ENCODE data around the gene ARHGEF26. TPM values are rescaled to one million over a fixed set of nuclear protein-coding genes. Genes with fewer than 3 reads are reported as not detected.

The ARHGEF26 gene
- total RNA-seq, 1 donor from 2014 or later, result 23.9 TPM

DNA sequence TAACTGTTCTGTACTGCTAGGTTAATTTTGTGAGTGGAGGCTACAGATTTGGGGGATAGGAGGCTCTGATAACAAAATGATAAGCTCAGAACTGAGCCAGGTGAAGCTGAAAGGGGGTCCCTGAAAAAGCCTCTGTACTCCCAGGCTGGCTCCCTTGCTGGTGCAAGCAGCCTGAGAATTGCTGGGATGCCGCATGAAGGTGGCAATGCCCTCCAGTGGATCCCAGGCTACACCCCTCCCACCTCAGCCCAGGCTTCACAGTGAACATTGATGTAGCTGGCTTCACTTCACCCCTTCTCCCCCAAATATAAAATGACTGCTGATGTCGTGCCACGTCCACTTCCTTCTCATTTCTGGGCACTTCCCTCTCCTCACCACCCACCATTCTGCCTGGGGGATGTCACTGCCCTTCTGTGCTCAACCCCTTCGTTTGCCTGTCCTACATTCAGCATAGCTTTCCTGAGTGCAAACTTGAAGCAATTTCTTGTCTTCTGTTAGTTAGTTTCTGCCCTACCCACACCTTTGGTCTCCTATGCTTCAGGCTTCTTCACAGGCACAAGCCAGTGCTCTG is 9.7 kb upstream of the ARHGEF26 start:
- ATAC-seq (no peak), DNase-seq (ENCODE audit: low spot score) (no peak)
- intact Hi-C loops (cut with DNase I), result no loop called here

DNA sequence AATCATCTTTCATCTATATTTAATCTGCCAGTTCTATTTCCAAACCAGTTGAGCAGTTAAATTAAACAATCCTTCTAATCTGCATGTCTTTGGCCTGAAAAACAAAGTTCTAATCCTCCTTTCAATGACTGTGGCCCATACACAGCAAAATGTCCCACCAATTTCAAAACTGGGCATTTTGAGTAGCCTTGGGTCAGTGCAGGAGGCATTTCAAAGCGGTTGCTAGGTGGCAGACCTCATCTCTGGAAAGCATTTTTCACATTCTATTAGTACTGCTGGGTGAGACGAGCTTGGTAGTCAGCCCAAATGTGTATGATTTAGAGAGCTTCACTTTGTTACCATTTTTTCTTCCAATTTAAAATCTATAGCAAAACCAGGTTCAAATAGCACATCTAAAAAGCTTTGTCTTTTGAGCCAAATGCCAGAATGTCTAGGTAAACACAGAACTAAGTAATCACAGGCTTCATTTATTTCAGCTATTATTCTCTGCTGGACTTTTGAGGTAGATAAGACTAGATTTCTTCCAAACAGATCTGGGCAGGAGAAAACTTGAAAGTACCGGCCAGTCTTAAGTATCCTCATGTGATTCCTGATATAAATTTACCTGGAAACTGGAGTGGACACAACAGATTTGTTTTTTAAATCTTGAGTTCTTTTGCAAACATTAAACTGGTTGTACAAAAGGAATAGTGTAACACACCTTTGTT is 8.9 kb upstream of the ARHGEF26 start:
- ATAC-seq, result no peak
- intact Hi-C loops (cut with DNase I), result no loop called here
- no peak for DNase-seq (ENCODE audit: low spot score)

DNA sequence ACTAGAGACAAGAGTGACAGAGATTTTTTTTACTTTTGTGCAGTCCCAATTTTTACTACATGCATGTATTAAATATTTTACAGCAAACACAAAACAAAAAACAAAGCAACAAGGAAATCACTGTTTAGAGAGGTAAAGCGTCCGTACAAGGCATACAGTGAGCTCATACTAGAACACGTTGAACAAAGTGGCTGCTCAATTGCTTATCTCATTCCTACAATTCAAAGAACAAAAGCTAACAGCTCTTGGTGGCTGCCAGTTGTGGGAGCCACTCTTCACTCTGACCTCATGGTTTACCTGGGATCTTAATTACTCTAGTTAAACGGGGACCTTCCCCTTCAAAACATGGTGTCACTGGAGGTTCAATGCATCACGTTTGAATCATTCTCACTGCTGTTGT is 7.6 kb upstream of the ARHGEF26 start:
- ATAC-seq (no peak), DNase-seq (ENCODE audit: low spot score) (no peak)
- intact Hi-C loops (cut with DNase I), result no loop called here

- intact Hi-C loops (cut with DNase I), result no loop called here
- no peak for ATAC-seq
- DNase-seq (ENCODE audit: low spot score), result no peak
Measured at GRCh38 chr3:154115332-154115731, 5.9 kb upstream of the ARHGEF26 start.

DNA sequence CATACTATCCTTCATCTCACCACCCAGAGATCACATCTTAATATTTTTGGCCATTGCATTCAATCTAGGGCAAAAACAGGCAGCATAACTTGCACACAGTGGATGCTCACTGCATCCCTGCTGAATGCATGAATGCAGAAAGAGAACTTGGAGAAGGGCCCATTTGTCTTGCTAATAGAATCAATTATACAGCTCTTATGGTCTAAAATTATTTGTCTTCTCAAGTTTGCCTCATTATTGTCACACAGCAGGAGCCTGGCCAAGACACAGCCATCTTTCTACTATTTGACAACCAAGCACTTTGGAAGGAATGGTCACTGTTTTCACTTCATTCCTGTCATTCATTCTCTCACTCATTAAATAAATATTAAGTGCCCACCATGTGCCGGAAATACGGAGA is 1.2 kb upstream of the ARHGEF26 start:
- intact Hi-C loops (cut with DNase I), result no loop called here
- ATAC-seq (no peak), DNase-seq (ENCODE audit: low spot score) (no peak)

DNA sequence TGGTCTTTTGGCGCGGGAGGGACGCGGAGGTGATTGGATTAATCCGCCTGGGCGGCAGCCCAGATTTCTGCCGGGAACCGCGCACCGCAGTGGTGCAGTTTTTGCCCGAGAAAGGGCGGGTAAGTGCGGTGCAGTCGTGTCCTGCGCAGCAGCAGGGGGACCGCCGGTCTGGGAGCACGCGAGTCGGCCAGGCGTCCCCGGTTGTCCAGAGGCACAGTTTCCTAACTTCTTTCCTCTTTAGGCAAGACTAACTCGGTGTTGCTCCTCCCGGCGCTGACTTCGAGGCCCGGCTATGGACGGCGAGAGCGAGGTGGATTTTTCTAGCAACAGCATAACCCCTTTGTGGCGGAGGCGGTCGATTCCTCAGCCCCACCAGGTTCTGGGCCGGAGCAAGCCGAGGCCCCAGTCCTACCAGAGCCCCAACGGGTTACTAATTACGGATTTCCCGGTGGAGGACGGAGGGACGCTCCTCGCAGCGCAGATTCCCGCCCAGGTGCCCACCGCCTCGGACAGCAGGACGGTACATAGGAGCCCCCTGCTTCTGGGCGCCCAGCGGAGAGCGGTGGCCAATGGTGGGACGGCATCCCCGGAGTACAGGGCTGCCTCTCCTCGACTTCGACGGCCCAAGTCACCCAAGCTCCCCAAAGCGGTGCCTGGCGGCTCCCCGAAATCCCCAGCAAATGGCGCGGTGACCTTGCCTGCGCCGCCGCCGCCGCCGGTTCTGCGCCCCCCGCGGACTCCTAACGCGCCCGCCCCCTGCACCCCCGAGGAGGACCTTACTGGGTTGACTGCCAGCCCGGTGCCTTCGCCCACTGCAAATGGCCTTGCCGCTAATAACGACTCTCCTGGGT is 736 bp downstream of the ARHGEF26 start:
- intact Hi-C loops (cut with DNase I), result no loop called here
- DNase-seq (ENCODE audit: low spot score) (peak; percentile 62), ATAC-seq (peak; percentile 63)

DNA sequence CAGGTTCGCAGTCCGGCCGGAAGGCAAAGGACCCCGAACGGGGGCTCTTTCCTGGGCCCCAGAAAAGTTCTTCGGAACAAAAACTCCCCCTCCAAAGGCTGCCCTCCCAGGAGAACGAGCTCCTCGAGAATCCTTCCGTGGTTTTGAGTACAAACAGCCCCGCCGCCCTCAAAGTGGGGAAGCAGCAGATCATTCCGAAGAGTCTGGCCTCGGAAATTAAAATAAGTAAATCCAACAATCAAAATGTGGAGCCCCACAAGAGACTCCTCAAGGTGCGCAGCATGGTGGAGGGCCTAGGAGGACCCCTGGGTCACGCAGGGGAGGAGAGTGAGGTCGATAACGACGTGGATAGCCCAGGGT is 1.3 kb downstream of the ARHGEF26 start:
- ATAC-seq (no peak), DNase-seq (ENCODE audit: low spot score) (no peak)
- intact Hi-C loops (cut with DNase I), result no loop called here

- DNase-seq (ENCODE audit: low spot score) (no peak), ATAC-seq (peak; percentile 51)
- intact Hi-C loops (cut with DNase I), result no loop called here
Measured at GRCh38 chr3:154122912-154123559, 1.8 kb downstream of the ARHGEF26 start.

GRCh38 chr3:154123906-154124305 is 2.7 kb downstream of the ARHGEF26 start:
- no peak for ATAC-seq
- intact Hi-C loops (cut with DNase I), result no loop called here

GRCh38 chr3:154125378-154126030 is 4.3 kb downstream of the ARHGEF26 start:
- ATAC-seq (no peak), DNase-seq (ENCODE audit: low spot score) (no peak)
- intact Hi-C loops (cut with DNase I), result no loop called here

More at GRCh38 chr3:154123906-154124305, 2.7 kb downstream of the ARHGEF26 start:
- no peak for DNase-seq (ENCODE audit: low spot score)

- DNase-seq (ENCODE audit: low spot score) (no peak), ATAC-seq (no peak)
- intact Hi-C loops (cut with DNase I), result no loop called here
Measured at GRCh38 chr3:154126651-154127050, 5.5 kb downstream of the ARHGEF26 start.

- ATAC-seq (peak; percentile 47), DNase-seq (ENCODE audit: low spot score) (no peak)
- intact Hi-C loops (cut with DNase I), result no loop called here
Measured at GRCh38 chr3:154129625-154130024, 8.4 kb downstream of the ARHGEF26 start.

DNA sequence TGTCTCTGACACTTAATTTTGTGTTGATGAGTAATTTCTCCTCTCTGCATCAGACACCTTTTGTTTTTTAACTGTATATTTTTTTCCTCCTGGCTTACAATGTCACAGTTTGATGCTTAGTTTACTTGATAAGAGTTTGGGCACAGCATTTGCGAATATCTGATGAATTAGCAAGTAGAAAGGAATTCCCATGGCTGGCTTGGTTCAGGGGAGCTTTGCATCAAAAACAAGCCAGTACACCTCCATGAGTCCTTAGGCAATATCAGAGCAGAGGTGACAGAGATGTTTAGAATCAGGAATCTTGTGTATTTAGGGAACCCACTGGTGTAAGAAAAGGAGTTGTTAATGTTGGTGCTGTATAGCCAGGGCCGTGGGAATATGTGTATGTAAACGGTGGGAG is 9.3 kb downstream of the ARHGEF26 start:
- ATAC-seq, result no peak
- intact Hi-C loops (cut with DNase I), result no loop called here
- DNase-seq (ENCODE audit: low spot score), result no peak

GRCh38 chr3:154131830-154132229 is 10.6 kb downstream of the ARHGEF26 start:
- no peak for DNase-seq (ENCODE audit: low spot score)
- ATAC-seq, result no peak
- intact Hi-C loops (cut with DNase I), result no loop called here

GRCh38 chr3:154132777-154133375 is 11.7 kb downstream of the ARHGEF26 start:
- intact Hi-C loops (cut with DNase I), result no loop called here
- no peak for ATAC-seq
- DNase-seq (ENCODE audit: low spot score), result no peak

DNA sequence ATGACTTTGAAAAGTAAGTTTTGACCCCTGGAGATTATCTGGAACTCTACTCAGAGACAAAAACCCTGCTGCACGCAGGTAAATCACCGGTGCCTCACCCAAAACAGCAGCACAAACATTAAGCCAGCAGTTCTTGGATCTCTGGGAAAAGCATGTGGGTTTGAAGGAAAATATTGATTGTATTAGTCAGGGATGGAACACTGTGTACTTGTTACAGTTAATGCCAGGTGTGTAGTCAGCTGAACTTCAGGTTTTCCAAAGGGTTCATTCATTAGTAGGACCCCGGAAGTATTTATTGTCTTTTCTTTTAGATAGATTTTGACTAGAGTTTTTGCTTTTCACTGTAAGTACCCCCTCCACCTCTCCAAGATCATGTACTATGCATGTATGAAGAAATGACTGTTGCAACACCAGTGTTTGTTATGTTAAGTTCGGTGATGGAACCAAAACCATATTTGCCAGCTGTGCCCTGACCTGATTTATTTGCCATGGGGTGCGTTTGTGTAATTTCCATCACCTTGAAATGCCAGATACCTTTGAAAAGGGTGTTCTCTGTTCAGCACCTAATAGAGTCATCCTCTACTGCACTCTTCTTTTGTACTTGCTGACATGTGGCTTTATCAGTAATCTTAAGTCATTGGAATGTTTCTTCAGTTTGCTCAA is 14.5 kb downstream of the ARHGEF26 start:
- intact Hi-C loops (cut with DNase I), result no loop called here
- ATAC-seq (no peak), DNase-seq (ENCODE audit: low spot score) (no peak)

DNA sequence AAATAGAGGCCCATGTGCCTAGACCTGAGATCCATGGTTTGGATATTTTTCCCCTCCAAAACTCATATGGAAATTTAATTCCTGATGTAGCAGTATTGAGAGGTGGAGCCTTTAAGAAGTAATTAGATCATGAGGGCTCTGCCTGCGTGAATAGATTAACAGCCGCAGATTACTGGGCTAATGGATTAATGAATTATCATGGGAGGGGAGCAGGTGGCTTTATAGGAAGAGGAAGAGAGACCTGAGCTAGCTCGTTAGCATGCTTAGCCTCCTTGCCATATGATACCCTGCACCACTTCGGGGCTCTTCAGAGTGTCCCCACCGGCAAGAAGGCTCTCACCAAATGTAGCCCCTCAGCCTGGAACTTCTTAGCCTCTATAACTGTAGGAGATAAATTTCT is 15.8 kb downstream of the ARHGEF26 start:
- no peak for ATAC-seq
- intact Hi-C loops (cut with DNase I), result no loop called here

DNA sequence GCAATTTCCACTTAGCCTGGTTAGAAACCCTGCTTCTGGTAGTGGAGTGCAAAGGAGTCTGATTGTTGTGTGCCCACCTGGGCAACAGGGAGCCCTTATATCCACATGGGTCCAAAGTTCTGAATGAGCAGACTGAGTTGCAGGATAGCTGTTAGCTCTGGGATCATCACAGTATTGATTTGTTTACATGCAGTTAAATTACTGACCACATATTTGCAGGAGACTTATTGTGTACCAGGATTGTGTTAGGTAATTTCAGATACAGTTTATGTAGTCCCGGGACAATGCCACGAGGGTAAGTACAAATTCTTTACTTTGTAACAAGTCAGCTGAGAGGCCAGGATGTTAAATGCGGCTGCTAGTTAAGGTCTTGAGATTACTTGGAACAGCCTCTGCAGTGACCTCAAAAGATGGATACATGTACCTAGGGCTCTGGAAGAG is 18.8 kb downstream of the ARHGEF26 start:
- no peak for ATAC-seq
- intact Hi-C loops (cut with DNase I), result no loop called here
- DNase-seq (ENCODE audit: low spot score), result no peak

More for the DNA sequence above, 15.8 kb downstream of the ARHGEF26 start:
- no peak for DNase-seq (ENCODE audit: low spot score)
